GM21528 (cell line): ENCODE results near the gene GDF11.

Experiments used
- ATAC-seq: cut with Tn5 transposase; IDR thresholded peaks from one replicate; pipeline ENCODE4 v1.9.1; 2021; ENCODE audit warnings: mild to moderate bottlenecking, moderate library complexity; ENCODE audit not compliant: unreplicated experiment, low FRiP score

Gene GDF11

GRCh38 chr12:55771736-55772135 lies 28.8 kb downstream of the GDF11 start:
- ATAC-seq, result no peak

DNA sequence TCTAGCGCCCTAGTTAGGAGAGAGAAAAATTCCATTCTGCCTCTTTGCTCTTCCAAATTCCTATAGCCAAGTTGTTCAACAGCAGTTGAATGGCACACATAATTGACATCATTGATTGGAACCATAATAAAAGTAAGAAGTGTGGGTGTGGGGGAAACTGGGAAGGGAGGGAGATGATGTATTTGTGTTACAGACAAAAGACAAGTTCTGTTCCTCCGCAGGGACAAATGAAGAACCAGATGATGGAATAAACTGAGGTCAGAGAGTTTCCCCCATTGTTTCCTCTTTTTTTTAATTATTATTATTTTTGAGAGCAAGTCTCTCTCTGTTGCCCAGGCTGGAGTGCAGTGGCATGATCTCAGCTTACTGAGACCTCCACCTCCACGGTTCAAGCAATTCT lies 34.9 kb downstream of the GDF11 start:
- no peak for ATAC-seq

DNA sequence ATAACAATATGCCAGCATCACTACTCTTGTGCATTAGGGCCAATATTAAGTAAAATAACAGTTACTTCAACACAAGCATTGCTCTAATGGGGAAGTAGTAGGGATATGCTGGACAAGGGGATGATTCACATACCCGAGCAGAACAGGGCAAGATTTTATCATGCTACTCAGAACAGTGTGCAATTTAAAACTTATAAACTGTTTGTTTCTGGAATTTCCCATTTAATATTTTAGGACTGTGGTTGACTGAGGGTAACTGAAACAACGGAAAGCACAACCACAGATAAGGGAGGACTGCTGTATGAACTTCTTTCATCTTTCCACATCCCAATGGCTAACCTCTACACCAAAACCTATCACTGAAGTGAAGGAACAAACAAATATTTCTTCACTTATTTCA lies 37.8 kb downstream of the GDF11 start:
- ATAC-seq, result no peak

GRCh38 chr12:55788546-55788945 lies 45.6 kb downstream of the GDF11 start:
- ATAC-seq, result no peak

DNA sequence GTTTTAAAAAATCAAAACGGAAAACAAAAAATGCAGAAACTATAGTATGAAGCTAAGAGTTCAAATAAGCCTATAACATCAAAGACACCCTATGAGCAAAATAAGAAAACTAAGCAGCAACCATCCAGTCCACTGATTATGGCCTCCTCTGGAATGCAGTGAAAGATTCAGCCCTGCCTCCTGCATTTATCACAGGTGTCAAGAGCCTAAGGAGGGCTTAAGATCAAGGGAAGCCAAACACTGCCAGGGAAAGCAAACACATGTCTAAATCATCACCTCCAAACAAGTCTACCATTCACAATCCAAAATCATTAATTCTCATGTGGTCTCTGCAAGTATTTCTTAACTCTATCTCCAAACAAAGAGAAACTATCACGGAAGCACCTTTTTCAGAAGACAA lies 46.2 kb downstream of the GDF11 start:
- ATAC-seq, result no peak

DNA sequence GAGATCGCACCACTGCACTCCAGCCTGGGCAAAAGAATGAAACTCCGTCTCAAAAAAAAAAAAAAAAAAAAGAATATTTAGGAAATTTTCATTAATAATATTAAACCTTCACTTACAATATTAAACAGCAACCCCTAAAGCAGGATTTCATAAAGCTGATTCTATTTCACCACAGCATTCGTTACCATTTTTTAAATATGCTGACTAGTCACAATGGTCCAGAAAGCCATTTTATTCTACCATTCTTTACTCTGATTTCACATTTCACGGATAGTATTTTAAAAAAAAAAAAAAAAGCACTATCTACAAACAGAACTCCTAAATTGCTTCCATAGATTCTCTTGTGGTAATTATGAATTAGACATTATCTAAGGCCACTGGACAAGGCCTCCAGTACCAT lies 47.0 kb downstream of the GDF11 start:
- no peak for ATAC-seq

DNA sequence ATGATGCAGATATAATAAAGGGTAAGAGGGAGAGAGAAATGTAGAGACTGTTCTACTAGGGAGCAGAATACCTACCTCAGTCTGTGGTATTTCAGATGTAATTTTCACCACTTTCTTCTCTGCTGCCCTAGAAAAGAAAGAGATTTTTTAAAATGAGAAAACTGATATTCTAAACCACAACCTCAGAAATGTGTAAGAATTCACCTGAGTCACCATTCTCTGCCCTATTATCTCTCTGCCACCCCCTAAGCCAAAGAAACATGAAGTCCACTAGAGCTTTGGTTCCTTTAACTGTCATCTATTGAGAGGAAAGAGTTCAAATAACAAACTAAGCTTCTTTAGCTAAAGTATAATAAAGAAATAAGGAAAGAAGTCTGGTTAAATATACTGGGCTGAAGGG lies 53.0 kb downstream of the GDF11 start:
- ATAC-seq, result no peak

DNA sequence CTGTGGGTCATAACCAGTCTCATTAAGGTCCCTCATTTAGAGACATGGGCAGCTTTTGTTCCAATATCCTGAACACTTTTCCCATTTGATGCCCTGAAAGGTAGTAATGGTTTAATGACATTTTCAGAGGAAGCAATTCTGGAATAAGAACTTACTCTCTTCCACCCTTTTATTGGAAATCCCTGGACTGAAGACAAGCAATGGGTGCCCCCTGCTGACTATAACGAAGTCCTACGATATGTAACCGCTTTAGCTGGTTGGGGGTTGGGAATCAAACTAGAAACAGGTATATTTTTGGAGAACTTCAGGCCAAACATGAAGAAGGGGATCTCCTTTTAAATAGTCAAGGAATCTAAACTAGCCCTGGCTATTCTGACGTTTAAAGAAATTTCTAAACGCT lies 54.1 kb downstream of the GDF11 start:
- no peak for ATAC-seq

DNA sequence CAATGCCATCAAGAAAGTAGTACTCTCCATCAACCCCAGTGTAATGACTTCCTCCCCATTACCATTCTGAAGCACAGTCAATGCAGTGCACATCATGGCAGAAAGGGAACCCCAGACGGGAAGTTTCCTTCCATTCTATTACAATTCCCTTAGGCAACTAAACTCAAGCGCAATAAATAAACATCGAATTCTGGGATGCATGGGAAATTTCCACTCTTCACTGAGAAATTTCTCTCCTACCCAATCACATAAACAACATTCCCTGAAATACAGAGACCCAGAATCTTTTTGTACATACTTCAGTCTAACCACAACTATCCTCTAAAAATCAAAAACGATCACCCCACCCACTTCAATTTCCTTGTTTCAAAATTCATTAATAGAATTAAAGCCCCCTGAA lies 54.6 kb downstream of the GDF11 start:
- ATAC-seq, result no peak
